GM12875 (cell line): ENCODE data around the gene NUDT22.
A peak's percentile ranks its signal among the peaks of the same experiment; 100 is the strongest.

Experiments used
- H3K4me3 ChIP-seq: one replicate; pipeline ENCODE4 v1.5.1; 2011; ENCODE audit warnings: low read depth, low read length, control low read depth
- TF ChIP-seq, protein P1 (sequence below): IDR thresholded peaks from 2 replicates; pipeline ENCODE4 v1.5.1; 2011; ENCODE audit warnings: low read depth, mild to moderate bottlenecking, control low read depth, inconsistent platforms, low read length, moderate library complexity, borderline replicate concordance; ENCODE audit not compliant: insufficient read depth

Gene NUDT22

GRCh38 chr11:64268893-64269539, 42.9 kb downstream of the NUDT22 start:
- H3K4me3 ChIP-seq, result peak overlapping the region; percentile 76
- TF ChIP-seq, protein P1, sequence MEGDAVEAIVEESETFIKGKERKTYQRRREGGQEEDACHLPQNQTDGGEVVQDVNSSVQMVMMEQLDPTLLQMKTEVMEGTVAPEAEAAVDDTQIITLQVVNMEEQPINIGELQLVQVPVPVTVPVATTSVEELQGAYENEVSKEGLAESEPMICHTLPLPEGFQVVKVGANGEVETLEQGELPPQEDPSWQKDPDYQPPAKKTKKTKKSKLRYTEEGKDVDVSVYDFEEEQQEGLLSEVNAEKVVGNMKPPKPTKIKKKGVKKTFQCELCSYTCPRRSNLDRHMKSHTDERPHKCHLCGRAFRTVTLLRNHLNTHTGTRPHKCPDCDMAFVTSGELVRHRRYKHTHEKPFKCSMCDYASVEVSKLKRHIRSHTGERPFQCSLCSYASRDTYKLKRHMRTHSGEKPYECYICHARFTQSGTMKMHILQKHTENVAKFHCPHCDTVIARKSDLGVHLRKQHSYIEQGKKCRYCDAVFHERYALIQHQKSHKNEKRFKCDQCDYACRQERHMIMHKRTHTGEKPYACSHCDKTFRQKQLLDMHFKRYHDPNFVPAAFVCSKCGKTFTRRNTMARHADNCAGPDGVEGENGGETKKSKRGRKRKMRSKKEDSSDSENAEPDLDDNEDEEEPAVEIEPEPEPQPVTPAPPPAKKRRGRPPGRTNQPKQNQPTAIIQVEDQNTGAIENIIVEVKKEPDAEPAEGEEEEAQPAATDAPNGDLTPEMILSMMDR, result no peak

- H3K4me3 ChIP-seq, result peak overlapping the region; percentile 76
- TF ChIP-seq, protein P1, result 0 out of 2 replicates have a peak, but pooled peaks have one; percentile 1
These were observed 43.6 kb downstream of the NUDT22 start for GRCh38 chr11:64269540-64270220.

GRCh38 chr11:64275031-64275800, 49.1 kb downstream of the NUDT22 start:
- TF ChIP-seq, protein P1, result no peak
- H3K4me3 ChIP-seq, result no peak overlapping the region

- TF ChIP-seq, protein P1, result no peak
- H3K4me3 ChIP-seq, result no peak overlapping the region
These were observed 49.8 kb downstream of the NUDT22 start for GRCh38 chr11:64275841-64276240.

DNA sequence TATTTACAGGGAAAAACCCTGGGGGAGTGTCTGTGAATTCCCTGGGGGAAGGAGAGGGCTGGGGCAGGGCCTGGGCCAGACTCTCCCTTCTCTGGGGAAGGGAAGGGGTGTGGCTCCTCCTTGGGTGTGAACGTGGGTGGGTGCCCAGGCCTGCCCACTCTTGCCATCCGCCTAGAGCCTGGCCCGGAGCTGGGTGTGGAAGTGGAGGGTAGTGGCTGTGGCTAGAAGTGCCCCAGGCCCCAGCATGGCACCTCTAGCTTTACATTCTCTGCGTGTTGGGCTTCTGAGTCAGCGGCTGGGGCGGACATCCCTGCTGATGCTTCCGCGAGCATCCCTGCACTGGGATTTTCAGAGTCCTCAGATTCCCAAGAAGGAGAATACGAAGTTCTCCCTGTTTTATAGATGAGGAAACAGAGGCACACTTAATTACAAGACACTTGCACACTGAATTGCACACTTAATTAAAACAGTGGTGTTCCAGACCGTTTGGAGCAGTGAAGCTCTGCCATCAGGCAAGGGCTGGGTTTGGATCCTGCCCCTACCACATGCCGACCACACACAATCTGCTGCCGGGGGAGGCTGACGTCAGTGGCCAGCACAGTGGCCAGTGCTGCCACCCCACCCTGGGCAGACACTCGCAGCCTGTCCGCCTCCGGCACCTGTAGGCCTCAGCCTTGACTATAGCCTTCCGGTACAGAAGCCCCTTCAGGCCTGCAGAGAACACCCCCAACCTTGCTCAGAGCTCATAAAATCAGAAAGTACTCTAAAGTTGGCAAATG, 50.8 kb downstream of the NUDT22 start:
- TF ChIP-seq, protein P1, result no peak
- H3K4me3 ChIP-seq, result no peak overlapping the region

- no peak overlapping the region for H3K4me3 ChIP-seq
- TF ChIP-seq, protein P1, result no peak
These were observed 52.6 kb downstream of the NUDT22 start for GRCh38 chr11:64278576-64279190.
